Fibroblast of skin of left biceps (primary cell): ENCODE measurements around the gene ACBD6.
A peak's percentile ranks its signal among the peaks of the same experiment; 100 is the strongest.
"Not testable (repeated sequence)": the region's sequence is repeated elsewhere in the genome, so short reads cannot be mapped to it uniquely, and the experiment has no call there.

ENCODE experiments used
- DNase-seq, 2 experiments: peaks; one replicate each; pipeline ENCODE4 v3.0.0-alpha.2; 2013; ENCODE audit warnings: low read depth in 2 of 2

ACBD6 gene

GRCh38 chr1:180489313-180489712 lies 13.1 kb downstream of the ACBD6 start:
- DNase-seq: no peak

- DNase-seq: no peak
Observed at GRCh38 chr1:180488661-180489060, 13.7 kb downstream of the ACBD6 start.

- no peak for DNase-seq
Observed at GRCh38 chr1:180486092-180486491, 16.3 kb downstream of the ACBD6 start.

- DNase-seq: no peak
Observed at GRCh38 chr1:180484490-180484889, 17.9 kb downstream of the ACBD6 start.

GRCh38 chr1:180482425-180483275 lies 19.7 kb downstream of the ACBD6 start:
- peak in 1 of 2 experiments; percentile 15 for DNase-seq

- no peak for DNase-seq
Observed at GRCh38 chr1:180470031-180470430, 32.3 kb downstream of the ACBD6 start.

GRCh38 chr1:180468311-180468710 lies 34.1 kb downstream of the ACBD6 start:
- no peak for DNase-seq

GRCh38 chr1:180462102-180462501 lies 40.3 kb downstream of the ACBD6 start:
- DNase-seq: no peak

GRCh38 chr1:180461682-180462081 lies 40.7 kb downstream of the ACBD6 start:
- DNase-seq: not testable (repeated sequence)

- DNase-seq: no peak
Observed at GRCh38 chr1:180458807-180459206, 43.6 kb downstream of the ACBD6 start.

- no peak for DNase-seq
Observed at GRCh38 chr1:180456191-180456590, 46.2 kb downstream of the ACBD6 start.

- no peak for DNase-seq
Observed at GRCh38 chr1:180451504-180451903, 50.9 kb downstream of the ACBD6 start.

- DNase-seq: no peak
Observed at GRCh38 chr1:180444522-180444921, 57.9 kb downstream of the ACBD6 start.

GRCh38 chr1:180440335-180440734 lies 62.0 kb downstream of the ACBD6 start:
- no peak for DNase-seq

- no peak for DNase-seq
Observed at GRCh38 chr1:180435566-180435965, 66.8 kb downstream of the ACBD6 start.

GRCh38 chr1:180433873-180434272 lies 68.5 kb downstream of the ACBD6 start:
- DNase-seq: no peak

GRCh38 chr1:180431683-180432082 lies 70.7 kb downstream of the ACBD6 start:
- DNase-seq: no peak

- DNase-seq: no peak
Observed at GRCh38 chr1:180428782-180429695, 73.3 kb downstream of the ACBD6 start.

GRCh38 chr1:180425952-180426351 lies 76.4 kb downstream of the ACBD6 start:
- DNase-seq: peak in 1 of 2 experiments; percentile 9

GRCh38 chr1:180424848-180425457 lies 77.4 kb downstream of the ACBD6 start:
- DNase-seq: no peak

GRCh38 chr1:180421614-180422013 lies 80.8 kb downstream of the ACBD6 start:
- no peak for DNase-seq

- not testable (repeated sequence) for DNase-seq
Observed at GRCh38 chr1:180421145-180421544, 81.2 kb downstream of the ACBD6 start.
